ENCODE results near the gene NEDD4L. TPM values are rescaled to one million over a fixed set of nuclear protein-coding genes. Genes with fewer than 3 reads are reported as not detected.
A peak's percentile ranks its signal among the peaks of the same experiment; 100 is the strongest.

NEDD4L gene
- total and polyA plus RNA-seq, 8 donors = 88.0 to 159 (median 95.2) TPM

DNA sequence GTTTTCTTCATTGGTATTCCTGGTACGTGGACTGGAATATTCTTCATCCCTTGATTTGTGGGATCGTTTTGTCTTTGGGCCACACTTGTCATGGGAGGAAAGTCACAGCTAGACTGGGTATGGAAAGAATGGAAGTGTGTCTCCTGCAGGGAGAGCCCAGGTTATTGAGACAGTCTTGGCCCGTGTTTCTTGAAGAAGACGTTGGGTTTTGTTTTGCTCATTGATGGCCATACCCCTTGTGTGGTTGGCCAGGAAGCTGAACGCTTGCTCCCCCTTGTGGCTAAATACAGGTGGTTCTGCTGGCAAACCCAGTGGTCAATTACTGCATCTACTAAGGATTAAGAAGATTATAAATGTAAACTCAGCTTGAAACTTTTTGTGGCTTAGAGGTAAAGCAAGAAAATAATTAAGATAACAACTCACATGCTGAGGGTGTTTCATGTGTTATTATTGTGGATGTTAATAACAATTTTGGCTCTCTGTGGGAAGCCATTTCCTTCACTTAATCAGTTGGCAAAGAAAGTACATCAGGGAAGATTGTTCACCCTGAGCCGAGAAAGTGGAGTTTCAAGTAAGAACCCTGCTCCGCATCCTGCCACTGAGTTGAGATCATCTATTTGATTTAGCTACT, 91.8 kb downstream of the NEDD4L start:
- intact Hi-C loops (cut with DNase I) = no loop called here
- Histone ChIP-seq H3K27me3 (no peaks in the 10 kb centered on the region), H3K4me1 (peaks cover 6 to 9% of the 10 kb centered on the region in 2 donors), H3K4me3 (no peak overlapping the region), H3K36me3 (no peaks in the 10 kb centered on the region), H3K27ac (no peak overlapping the region), H3K9me3 (no peaks in the 10 kb centered on the region)
- DNase-seq (peak in 1 of 4 donors; percentile 73), ATAC-seq (peak; percentile 83)
- TF ChIP-seq, protein P1, sequence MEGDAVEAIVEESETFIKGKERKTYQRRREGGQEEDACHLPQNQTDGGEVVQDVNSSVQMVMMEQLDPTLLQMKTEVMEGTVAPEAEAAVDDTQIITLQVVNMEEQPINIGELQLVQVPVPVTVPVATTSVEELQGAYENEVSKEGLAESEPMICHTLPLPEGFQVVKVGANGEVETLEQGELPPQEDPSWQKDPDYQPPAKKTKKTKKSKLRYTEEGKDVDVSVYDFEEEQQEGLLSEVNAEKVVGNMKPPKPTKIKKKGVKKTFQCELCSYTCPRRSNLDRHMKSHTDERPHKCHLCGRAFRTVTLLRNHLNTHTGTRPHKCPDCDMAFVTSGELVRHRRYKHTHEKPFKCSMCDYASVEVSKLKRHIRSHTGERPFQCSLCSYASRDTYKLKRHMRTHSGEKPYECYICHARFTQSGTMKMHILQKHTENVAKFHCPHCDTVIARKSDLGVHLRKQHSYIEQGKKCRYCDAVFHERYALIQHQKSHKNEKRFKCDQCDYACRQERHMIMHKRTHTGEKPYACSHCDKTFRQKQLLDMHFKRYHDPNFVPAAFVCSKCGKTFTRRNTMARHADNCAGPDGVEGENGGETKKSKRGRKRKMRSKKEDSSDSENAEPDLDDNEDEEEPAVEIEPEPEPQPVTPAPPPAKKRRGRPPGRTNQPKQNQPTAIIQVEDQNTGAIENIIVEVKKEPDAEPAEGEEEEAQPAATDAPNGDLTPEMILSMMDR (IDR thresholded peaks at IDR 0.05) = peak; percentile 82 to 88

DNA sequence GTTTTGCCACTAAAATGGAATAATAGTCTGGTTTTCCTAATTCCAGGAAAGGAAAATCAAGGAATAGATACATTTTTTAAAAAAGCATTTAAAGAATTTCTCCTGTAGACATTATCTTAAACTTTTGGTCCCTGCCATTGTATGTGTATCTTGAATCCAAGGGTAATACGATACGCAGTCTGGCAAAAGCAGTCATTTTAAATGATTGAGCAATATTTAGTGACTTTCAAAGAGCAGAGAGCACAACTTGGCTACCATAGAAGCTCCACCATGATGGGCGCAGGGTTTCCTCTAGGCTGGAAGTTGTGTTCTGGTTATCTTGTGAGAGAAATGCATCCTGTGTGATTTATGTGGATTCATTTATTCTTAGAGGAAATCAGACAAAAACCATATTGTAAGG, 92.9 kb downstream of the NEDD4L start:
- ATAC-seq (no peak), DNase-seq (no peak)
- Histone ChIP-seq H3K9me3 (no peaks in the 10 kb centered on the region), H3K4me1 (peaks cover 6 to 9% of the 10 kb centered on the region in 2 donors), H3K27me3 (no peaks in the 10 kb centered on the region), H3K4me3 (no peak overlapping the region), H3K27ac (no peak overlapping the region), H3K36me3 (no peaks in the 10 kb centered on the region)
- intact Hi-C loops (cut with DNase I) = no loop called here
- TF ChIP-seq, protein P1 (IDR thresholded peaks at IDR 0.05) = no peak

- DNase-seq (no peak), ATAC-seq (no peak)
- Histone ChIP-seq H3K9me3 (no peaks in the 10 kb centered on the region), H3K36me3 (no peaks in the 10 kb centered on the region), H3K27me3 (no peaks in the 10 kb centered on the region), H3K4me3 (no peak overlapping the region), H3K4me1 (peaks cover 6 to 17% of the 10 kb centered on the region in 2 donors), H3K27ac (no peak overlapping the region)
- intact Hi-C loops (cut with DNase I) = no loop called here
- TF ChIP-seq, protein P1 (IDR thresholded peaks at IDR 0.05) = no peak
Observed at GRCh38 chr18:58139459-58140386, 95.7 kb downstream of the NEDD4L start.

- ATAC-seq (peak; percentile 33), DNase-seq (no peak)
- no peaks in the 10 kb centered on the region for H3K36me3 ChIP-seq
- no peak overlapping the region for H3K4me3 ChIP-seq
- intact Hi-C loops (cut with DNase I) = no loop called here
- no peaks in the 10 kb centered on the region for H3K9me3 ChIP-seq
- H3K27ac ChIP-seq = no peak overlapping the region
- TF ChIP-seq, protein P1 (IDR thresholded peaks at IDR 0.05) = no peak
- peaks cover under 1 to 15% of the 10 kb centered on the region in 2 donors for H3K4me1 ChIP-seq
- no peaks in the 10 kb centered on the region for H3K27me3 ChIP-seq
Observed at GRCh38 chr18:58140387-58141325, 96.6 kb downstream of the NEDD4L start.

All from left lung (tissue), 10 donors.